H1 (cell line): ENCODE results near the gene ABCC2. TPM values are rescaled to one million over a fixed set of nuclear protein-coding genes. Genes with fewer than 3 reads are reported as not detected.

ENCODE experiments used
- ASH2L ChIP-seq: fragments of 200-600, 300-600 bp; sonication (generic); IDR thresholded peaks from one replicate; pipeline ENCODE4 v1.7.1; 2017; ENCODE audit warnings: low read length
- CBX5 ChIP-seq: fragments of 300-800, 300-1000 bp; sonication (generic); IDR thresholded peaks from 2 replicates; pipeline ENCODE4 v1.7.1; 2016; ENCODE audit warnings: antibody characterized with exemption, low read length, low read depth
- EZH2 ChIP-seq: fragments of 200-600 bp; sonication (generic); IDR thresholded peaks from 2 replicates; pipeline ENCODE4 v1.7.1; 2012; ENCODE audit warnings: low read depth, mild to moderate bottlenecking, moderate library complexity, low read length, inconsistent platforms; ENCODE audit not compliant: severe bottlenecking
- JUN ChIP-seq: IDR thresholded peaks from 2 replicates; pipeline ENCODE4 v1.6.1; 2011; ENCODE audit warnings: low read depth, mild to moderate bottlenecking, improper control_type of control experiment, low read length
- POLR2AphosphoS5 ChIP-seq: IDR thresholded peaks from 2 replicates; pipeline ENCODE4 v1.6.1; 2011; ENCODE audit warnings: low read depth, low read length
- RXRA ChIP-seq: IDR thresholded peaks from 2 replicates; pipeline ENCODE4 v1.6.1; 2011; ENCODE audit warnings: low read depth, mild to moderate bottlenecking, low read length, moderate library complexity; ENCODE audit not compliant: insufficient read depth
- SIN3A ChIP-seq, 2 experiments: IDR thresholded peaks in 1 of 2; conservative IDR thresholded peaks in 1 of 2; 2 replicates each; pipeline ENCODE4 v1.6.1; 2011 to 2012; ENCODE audit warnings: low read length in 2 of 2, improper control_type of control experiment in 1 of 2, low read depth in 1 of 2, mild to moderate bottlenecking in 1 of 2
- SIRT6 ChIP-seq: IDR thresholded peaks from one replicate; pipeline ENCODE4 v1.7.1; 2012; ENCODE audit warnings: low read length, inconsistent platforms
- SP2 ChIP-seq: IDR thresholded peaks from 2 replicates; pipeline ENCODE4 v1.6.1; 2012; ENCODE audit warnings: mild to moderate bottlenecking, low read length, inconsistent platforms
- TBP ChIP-seq: IDR thresholded peaks from 2 replicates; pipeline ENCODE4 v1.6.1; 2011; ENCODE audit warnings: low read depth, low read length, improper control_type of control experiment
- polyA plus RNA-seq, 7 experiments: library from polyadenylated mRNA; depleted of rRNA in 3 of 7; stranded (reverse) in 5 of 7; unstranded in 2 of 7; fragments of >200 nt in 5 of 7; fragments of 200-250 nt in 2 of 7; gene quantifications; 1 replicate in 5 of 7; 2 replicates in 1 of 7; 4 replicates in 1 of 7; pipeline versions ENCODE4 v1.2.1 to v1.2.3, GENCODE V29; 2011 to 2013; ENCODE audit warnings: missing spikeins in 2 of 7, mixed read lengths in 2 of 7
- total RNA-seq: library from RNA; stranded (reverse); fragmentation: NEBNext Ultra II Directional; extraction: Animal tissue kit (Norgen Biotek cat#: 25700); gene quantifications from 2 replicates; pipeline ENCODE4 v1.2.1, GENCODE V29; 2021
- TF ChIP-seq, protein P1 (sequence below): fragments of 300-600 bp; sonication (generic); IDR thresholded peaks from 2 replicates; pipeline ENCODE4 v1.7.1; 2012; ENCODE audit warnings: low read length, moderate library complexity, mild to moderate bottlenecking, inconsistent platforms; ENCODE audit not compliant: insufficient replicate concordance
- TF ChIP-seq, protein P2 (sequence below): IDR thresholded peaks from 2 replicates; pipeline ENCODE4 v1.6.1; 2011; ENCODE audit warnings: low read depth, mild to moderate bottlenecking, low read length; ENCODE audit not compliant: insufficient read depth

ABCC2 gene
- total and polyA plus RNA-seq, 2 of the 8 experiments (the other 6 are each of a cell fraction or from before 2014, with no cell fraction given) = 0.74 to 1.1 TPM

DNA sequence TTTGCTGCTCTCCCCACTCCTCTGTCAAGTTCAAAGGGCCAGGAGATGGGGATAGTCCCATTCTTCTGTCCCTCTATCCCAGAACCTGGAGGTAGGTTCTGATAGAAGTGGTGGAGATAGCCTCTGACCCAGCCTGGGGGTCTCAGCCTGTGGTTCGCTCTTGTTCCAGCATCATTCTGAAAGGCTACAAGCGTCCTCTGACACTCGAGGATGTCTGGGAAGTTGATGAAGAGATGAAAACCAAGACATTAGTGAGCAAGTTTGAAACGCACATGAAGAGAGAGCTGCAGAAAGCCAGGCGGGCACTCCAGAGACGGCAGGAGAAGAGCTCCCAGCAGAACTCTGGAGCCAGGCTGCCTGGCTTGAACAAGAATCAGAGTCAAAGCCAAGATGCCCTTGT, 14.5 kb downstream of the ABCC2 start (continued):
- TF ChIP-seq, protein P1, sequence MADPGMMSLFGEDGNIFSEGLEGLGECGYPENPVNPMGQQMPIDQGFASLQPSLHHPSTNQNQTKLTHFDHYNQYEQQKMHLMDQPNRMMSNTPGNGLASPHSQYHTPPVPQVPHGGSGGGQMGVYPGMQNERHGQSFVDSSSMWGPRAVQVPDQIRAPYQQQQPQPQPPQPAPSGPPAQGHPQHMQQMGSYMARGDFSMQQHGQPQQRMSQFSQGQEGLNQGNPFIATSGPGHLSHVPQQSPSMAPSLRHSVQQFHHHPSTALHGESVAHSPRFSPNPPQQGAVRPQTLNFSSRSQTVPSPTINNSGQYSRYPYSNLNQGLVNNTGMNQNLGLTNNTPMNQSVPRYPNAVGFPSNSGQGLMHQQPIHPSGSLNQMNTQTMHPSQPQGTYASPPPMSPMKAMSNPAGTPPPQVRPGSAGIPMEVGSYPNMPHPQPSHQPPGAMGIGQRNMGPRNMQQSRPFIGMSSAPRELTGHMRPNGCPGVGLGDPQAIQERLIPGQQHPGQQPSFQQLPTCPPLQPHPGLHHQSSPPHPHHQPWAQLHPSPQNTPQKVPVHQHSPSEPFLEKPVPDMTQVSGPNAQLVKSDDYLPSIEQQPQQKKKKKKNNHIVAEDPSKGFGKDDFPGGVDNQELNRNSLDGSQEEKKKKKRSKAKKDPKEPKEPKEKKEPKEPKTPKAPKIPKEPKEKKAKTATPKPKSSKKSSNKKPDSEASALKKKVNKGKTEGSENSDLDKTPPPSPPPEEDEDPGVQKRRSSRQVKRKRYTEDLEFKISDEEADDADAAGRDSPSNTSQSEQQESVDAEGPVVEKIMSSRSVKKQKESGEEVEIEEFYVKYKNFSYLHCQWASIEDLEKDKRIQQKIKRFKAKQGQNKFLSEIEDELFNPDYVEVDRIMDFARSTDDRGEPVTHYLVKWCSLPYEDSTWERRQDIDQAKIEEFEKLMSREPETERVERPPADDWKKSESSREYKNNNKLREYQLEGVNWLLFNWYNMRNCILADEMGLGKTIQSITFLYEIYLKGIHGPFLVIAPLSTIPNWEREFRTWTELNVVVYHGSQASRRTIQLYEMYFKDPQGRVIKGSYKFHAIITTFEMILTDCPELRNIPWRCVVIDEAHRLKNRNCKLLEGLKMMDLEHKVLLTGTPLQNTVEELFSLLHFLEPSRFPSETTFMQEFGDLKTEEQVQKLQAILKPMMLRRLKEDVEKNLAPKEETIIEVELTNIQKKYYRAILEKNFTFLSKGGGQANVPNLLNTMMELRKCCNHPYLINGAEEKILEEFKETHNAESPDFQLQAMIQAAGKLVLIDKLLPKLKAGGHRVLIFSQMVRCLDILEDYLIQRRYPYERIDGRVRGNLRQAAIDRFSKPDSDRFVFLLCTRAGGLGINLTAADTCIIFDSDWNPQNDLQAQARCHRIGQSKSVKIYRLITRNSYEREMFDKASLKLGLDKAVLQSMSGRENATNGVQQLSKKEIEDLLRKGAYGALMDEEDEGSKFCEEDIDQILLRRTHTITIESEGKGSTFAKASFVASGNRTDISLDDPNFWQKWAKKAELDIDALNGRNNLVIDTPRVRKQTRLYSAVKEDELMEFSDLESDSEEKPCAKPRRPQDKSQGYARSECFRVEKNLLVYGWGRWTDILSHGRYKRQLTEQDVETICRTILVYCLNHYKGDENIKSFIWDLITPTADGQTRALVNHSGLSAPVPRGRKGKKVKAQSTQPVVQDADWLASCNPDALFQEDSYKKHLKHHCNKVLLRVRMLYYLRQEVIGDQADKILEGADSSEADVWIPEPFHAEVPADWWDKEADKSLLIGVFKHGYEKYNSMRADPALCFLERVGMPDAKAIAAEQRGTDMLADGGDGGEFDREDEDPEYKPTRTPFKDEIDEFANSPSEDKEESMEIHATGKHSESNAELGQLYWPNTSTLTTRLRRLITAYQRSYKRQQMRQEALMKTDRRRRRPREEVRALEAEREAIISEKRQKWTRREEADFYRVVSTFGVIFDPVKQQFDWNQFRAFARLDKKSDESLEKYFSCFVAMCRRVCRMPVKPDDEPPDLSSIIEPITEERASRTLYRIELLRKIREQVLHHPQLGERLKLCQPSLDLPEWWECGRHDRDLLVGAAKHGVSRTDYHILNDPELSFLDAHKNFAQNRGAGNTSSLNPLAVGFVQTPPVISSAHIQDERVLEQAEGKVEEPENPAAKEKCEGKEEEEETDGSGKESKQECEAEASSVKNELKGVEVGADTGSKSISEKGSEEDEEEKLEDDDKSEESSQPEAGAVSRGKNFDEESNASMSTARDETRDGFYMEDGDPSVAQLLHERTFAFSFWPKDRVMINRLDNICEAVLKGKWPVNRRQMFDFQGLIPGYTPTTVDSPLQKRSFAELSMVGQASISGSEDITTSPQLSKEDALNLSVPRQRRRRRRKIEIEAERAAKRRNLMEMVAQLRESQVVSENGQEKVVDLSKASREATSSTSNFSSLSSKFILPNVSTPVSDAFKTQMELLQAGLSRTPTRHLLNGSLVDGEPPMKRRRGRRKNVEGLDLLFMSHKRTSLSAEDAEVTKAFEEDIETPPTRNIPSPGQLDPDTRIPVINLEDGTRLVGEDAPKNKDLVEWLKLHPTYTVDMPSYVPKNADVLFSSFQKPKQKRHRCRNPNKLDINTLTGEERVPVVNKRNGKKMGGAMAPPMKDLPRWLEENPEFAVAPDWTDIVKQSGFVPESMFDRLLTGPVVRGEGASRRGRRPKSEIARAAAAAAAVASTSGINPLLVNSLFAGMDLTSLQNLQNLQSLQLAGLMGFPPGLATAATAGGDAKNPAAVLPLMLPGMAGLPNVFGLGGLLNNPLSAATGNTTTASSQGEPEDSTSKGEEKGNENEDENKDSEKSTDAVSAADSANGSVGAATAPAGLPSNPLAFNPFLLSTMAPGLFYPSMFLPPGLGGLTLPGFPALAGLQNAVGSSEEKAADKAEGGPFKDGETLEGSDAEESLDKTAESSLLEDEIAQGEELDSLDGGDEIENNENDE = no peak
- TF ChIP-seq SIRT6 (no peak), POLR2AphosphoS5 (no peak), ASH2L (no peak), EZH2 (no peak), RXRA (no peak), TBP (no peak), JUN (no peak), CBX5 (no peak), SIN3A (conservative IDR thresholded peaks at IDR 0.05 in 1 of 2, IDR thresholded peaks at IDR 0.05 in 1 of 2; ENCODE audit: low read depth in 1 of 2, low read length in 2 of 2) (no peak), SP2 (no peak)
- TF ChIP-seq, protein P2, sequence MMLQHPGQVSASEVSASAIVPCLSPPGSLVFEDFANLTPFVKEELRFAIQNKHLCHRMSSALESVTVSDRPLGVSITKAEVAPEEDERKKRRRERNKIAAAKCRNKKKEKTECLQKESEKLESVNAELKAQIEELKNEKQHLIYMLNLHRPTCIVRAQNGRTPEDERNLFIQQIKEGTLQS = no peak
